Upper lobe of left lung (tissue), 6 donors: ENCODE measurements around the gene PLA2G4D. TPM values are rescaled to one million over a fixed set of nuclear protein-coding genes. Genes with fewer than 3 reads are reported as not detected.

Source experiments
- ATAC-seq, 2 donors: fragments of 200-7000 bp; cut with Tn5 transposase; one replicate each; pipeline ENCODE4 v1.9.1; 2022; ENCODE audit warnings: mild to moderate bottlenecking in 2 of 2, moderate library complexity in 2 of 2; ENCODE audit not compliant: low FRiP score in 2 of 2
- DNase-seq, 2 donors: peaks; one replicate each; pipeline ENCODE4 v3.0.0-alpha.2; 2019 to 2020
- H3K27ac ChIP-seq, 4 donors: fragments of 200-600 bp; sonication (generic); one replicate each; pipeline ENCODE4 v1.5.1; 2016 to 2019
- H3K27me3 ChIP-seq, 4 donors: fragments of 200-600 bp; sonication (generic); one replicate each; pipeline ENCODE4 v1.5.1; 2017 to 2019
- H3K36me3 ChIP-seq, 4 donors: fragments of 200-600 bp; sonication (generic); one replicate each; pipeline ENCODE4 v1.5.1; 2016 to 2019
- H3K4me1 ChIP-seq, 4 donors: fragments of 200-600 bp; sonication (generic); one replicate each; pipeline ENCODE4 v1.5.1; 2018 to 2019
- H3K4me3 ChIP-seq, 4 donors: fragments of 200-600 bp; sonication (generic); one replicate each; pipeline ENCODE4 v1.5.1; 2017 to 2019; ENCODE audit warnings: mild to moderate bottlenecking in 2 of 4, moderate library complexity in 1 of 4
- H3K9me3 ChIP-seq, 4 donors: fragments of 200-600 bp; sonication (generic); one replicate each; pipeline ENCODE4 v1.5.1; 2018 to 2019
- CTCF ChIP-seq, 6 experiments: fragments of 450-650 bp in 4 of 6; fragments of 200-600 bp in 2 of 6; sonication (generic) in 2 of 6; IDR thresholded peaks; one replicate each; pipeline ENCODE4 v1.5.1; 2016 to 2019; ENCODE audit warnings: antibody characterized with exemption in 6 of 6
- EP300 ChIP-seq, 4 donors: sonication (generic); formaldehyde crosslinking; IDR thresholded peaks; one replicate each; pipeline ENCODE4 v1.5.1; 2017; ENCODE audit warnings: antibody characterized with exemption in 4 of 4, control low read depth in 2 of 4
- POLR2A ChIP-seq, 4 donors: fragments of 450-650 bp; IDR thresholded peaks; one replicate each; pipeline ENCODE4 v1.5.1; 2016 to 2017; ENCODE audit warnings: antibody characterized with exemption in 4 of 4, mild to moderate bottlenecking in 2 of 4
- POLR2AphosphoS5 ChIP-seq, 2 donors: sonication (generic); formaldehyde crosslinking; IDR thresholded peaks; one replicate each; pipeline ENCODE4 v1.5.1; 2017; ENCODE audit warnings: antibody characterized with exemption in 2 of 2
- WGBS, 2 donors: methylation state at CpG; one replicate each; pipeline ENCODE4 v1.1.5; 2017 to 2018; 5-methylcytosine and 5-hydroxymethylcytosine counted together
- total RNA-seq, 6 donors: library from RNA; depleted of rRNA in 4 of 6; stranded (reverse); fragments of >200 nt in 4 of 6; gene quantifications; one replicate each; pipeline versions ENCODE4 v1.1.0 to v1.2.1, GENCODE V29; 2016 to 2021
- donor health status: DM: no; HTN: no; CAD: no; lungs with moderate emphysema.
- donor health status: DM: no; HTN: yes; CAD: no; lungs with severe emphysema.

Gene PLA2G4D
- total RNA-seq, 6 donors from 2014 or later, result not detected

DNA sequence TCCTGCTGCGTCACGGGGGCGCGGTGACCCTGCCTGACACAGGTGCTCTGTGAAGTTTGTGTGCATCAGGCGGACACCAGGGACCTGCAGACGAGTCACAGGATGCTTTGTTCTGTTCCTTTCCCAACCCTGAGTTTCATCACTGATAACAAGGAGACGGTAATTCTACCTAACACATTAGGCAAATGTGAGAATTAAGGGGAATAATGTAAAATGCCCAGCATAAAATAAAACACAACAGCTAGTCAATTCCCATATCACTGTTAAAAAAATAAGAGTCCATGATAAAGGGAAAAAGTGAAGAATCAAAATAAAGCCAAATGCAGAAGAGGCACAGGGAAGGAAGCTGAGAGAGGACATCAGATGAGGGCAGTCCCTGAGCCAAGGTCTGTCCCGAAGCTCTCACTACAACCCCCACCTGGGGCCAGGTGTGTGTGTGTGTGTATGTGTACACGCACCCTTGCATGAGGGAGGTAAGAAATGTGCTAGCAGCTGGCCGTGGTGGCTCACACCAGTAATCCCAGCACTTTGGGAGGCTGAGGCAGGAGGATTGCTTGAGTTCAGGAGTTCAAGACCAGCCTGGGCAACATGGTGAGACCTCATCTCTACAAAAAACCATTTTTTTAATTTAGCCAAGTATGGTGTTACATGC lies 27.5 kb downstream of the PLA2G4D start:
- WGBS, 2 donors, result 38 to 42% methylated on average over 10 of the region's 10 CpGs
- Histone ChIP-seq H3K4me3 (no peak overlapping the region), H3K27me3 (no peaks in the 10 kb centered on the region), H3K9me3 (no peaks in the 10 kb centered on the region), H3K4me1 (peaks cover 0 to 20% (median 6%) of the 10 kb centered on the region in 4 donors), H3K36me3 (no peaks in the 10 kb centered on the region), H3K27ac (no peak overlapping the region)
- DNase-seq (peak in 1 of 2 donors; percentile 44), ATAC-seq (no peak)
- TF ChIP-seq EP300 (IDR thresholded peaks at IDR 0.05) (no peak), POLR2AphosphoS5 (IDR thresholded peaks at IDR 0.05) (no peak), POLR2A (IDR thresholded peaks at IDR 0.05) (no peak), CTCF (IDR thresholded peaks at IDR 0.05) (no peak)

- Histone ChIP-seq H3K9me3 (no peaks in the 10 kb centered on the region), H3K4me1 (peaks cover 0 to 20% (median 6%) of the 10 kb centered on the region in 4 donors), H3K27ac (no peak overlapping the region), H3K4me3 (no peak overlapping the region), H3K36me3 (no peaks in the 10 kb centered on the region), H3K27me3 (no peaks in the 10 kb centered on the region)
- 50 to 51% methylated on average over 5 to 7 of the region's 7 CpGs for WGBS, 2 donors
- no peak for DNase-seq
- no peak for TF ChIP-seq CTCF (IDR thresholded peaks at IDR 0.05)
- TF ChIP-seq POLR2AphosphoS5 (IDR thresholded peaks at IDR 0.05), result no peak
- TF ChIP-seq EP300 (IDR thresholded peaks at IDR 0.05), result no peak
- TF ChIP-seq POLR2A (IDR thresholded peaks at IDR 0.05), result no peak
- no peak for ATAC-seq
Measured at GRCh38 chr15:42065468-42065867, 28.9 kb downstream of the PLA2G4D start.

- H3K27ac ChIP-seq, result no peak overlapping the region
- TF ChIP-seq CTCF (IDR thresholded peaks at IDR 0.05), result no peak
- TF ChIP-seq POLR2A (IDR thresholded peaks at IDR 0.05), result no peak
- TF ChIP-seq POLR2AphosphoS5 (IDR thresholded peaks at IDR 0.05), result no peak
- TF ChIP-seq EP300 (IDR thresholded peaks at IDR 0.05), result no peak
- H3K4me3 ChIP-seq, result no peak overlapping the region
- no peaks in the 10 kb centered on the region for H3K9me3 ChIP-seq
- H3K27me3 ChIP-seq, result no peaks in the 10 kb centered on the region
- H3K4me1 ChIP-seq, result peaks cover 0 to 20% (median 8%) of the 10 kb centered on the region in 4 donors
- no peaks in the 10 kb centered on the region for H3K36me3 ChIP-seq
- 34 to 54% methylated on average over 7 of the region's 7 CpGs for WGBS, 2 donors
- ATAC-seq (no peak), DNase-seq (no peak)
Measured at GRCh38 chr15:42065033-42065432, 29.3 kb downstream of the PLA2G4D start.

DNA sequence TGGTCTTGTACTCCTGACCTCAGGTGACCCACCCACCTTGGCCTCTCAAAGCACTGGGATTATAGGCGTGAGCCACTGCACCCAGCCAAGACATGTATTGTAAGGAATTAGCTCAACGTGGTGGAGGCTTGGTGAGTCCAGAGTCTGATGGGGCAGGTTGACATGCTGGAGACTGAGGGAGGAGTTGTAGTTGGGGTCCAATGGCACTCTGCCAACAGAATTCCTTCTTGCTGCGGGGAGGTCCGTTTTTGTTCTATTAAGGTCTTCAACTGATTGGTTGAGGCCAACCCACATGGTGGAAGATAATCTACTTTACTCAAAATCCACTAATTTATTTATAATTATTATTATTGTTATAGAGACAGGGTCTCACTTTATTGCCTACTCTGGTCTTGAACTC lies 30.1 kb downstream of the PLA2G4D start:
- TF ChIP-seq POLR2A (IDR thresholded peaks at IDR 0.05), result no peak
- no peak for TF ChIP-seq EP300 (IDR thresholded peaks at IDR 0.05)
- no peak for TF ChIP-seq CTCF (IDR thresholded peaks at IDR 0.05)
- TF ChIP-seq POLR2AphosphoS5 (IDR thresholded peaks at IDR 0.05), result no peak
- WGBS, 2 donors, result 73 to 89% methylated on average over 4 of the region's 4 CpGs
- no peak for DNase-seq

More for the DNA sequence above, 30.1 kb downstream of the PLA2G4D start:
- Histone ChIP-seq H3K9me3 (no peaks in the 10 kb centered on the region), H3K4me3 (no peak overlapping the region), H3K27ac (no peak overlapping the region), H3K27me3 (no peaks in the 10 kb centered on the region), H3K4me1 (peaks cover 0 to 25% (median 13%) of the 10 kb centered on the region in 4 donors), H3K36me3 (no peaks in the 10 kb centered on the region)
- ATAC-seq, result no peak
